ENCODE measurements around the gene PCDHA4.

PCDHA4 gene

GRCh38 chr5:140857177-140857986, 50.5 kb downstream of the PCDHA4 start:
- in situ Hi-C loops (cut with MboI; ENCODE audit: low sequenced_read_pairs, unreplicated experiment): no loop called here
- no peak for TF ChIP-seq CTCF (IDR thresholded peaks at IDR 0.05; ENCODE audit: borderline replicate concordance, control extremely low read depth, extremely low read depth, insufficient read depth, missing control alignments)
- no peak for DNase-seq (ENCODE audit: low spot score)

- DNase-seq (ENCODE audit: low spot score): no peak
- TF ChIP-seq CTCF (IDR thresholded peaks at IDR 0.05; ENCODE audit: borderline replicate concordance, control extremely low read depth, extremely low read depth, insufficient read depth, missing control alignments): no peak
- in situ Hi-C loops (cut with MboI; ENCODE audit: low sequenced_read_pairs, unreplicated experiment): no loop called here
These were observed 51.0 kb downstream of the PCDHA4 start for GRCh38 chr5:140857987-140858240.

- in situ Hi-C loops (cut with MboI; ENCODE audit: low sequenced_read_pairs, unreplicated experiment): no loop called here
- no peak for DNase-seq (ENCODE audit: low spot score)
- TF ChIP-seq CTCF (IDR thresholded peaks at IDR 0.05; ENCODE audit: borderline replicate concordance, control extremely low read depth, extremely low read depth, insufficient read depth, missing control alignments): no peak
These were observed 55.8 kb downstream of the PCDHA4 start for GRCh38 chr5:140862441-140863295.

All from GM13976 (cell line).